Measurements from ENCODE around the gene PYM1. TPM values are rescaled to one million over a fixed set of nuclear protein-coding genes. Genes with fewer than 3 reads are reported as not detected.

PYM1 gene
- total and polyA plus RNA-seq, 10 donors = 26.7 to 54.0 (median 37.8) TPM

GRCh38 chr12:55972911-55973598 is 45.4 kb upstream of the PYM1 start:
- H3K4me1 ChIP-seq = peaks cover 24 to 67% (median 52%) of the 10 kb centered on the region in 6 donors
- H3K27me3 ChIP-seq (replicated peaks in 1 of 7) = no peaks in the 10 kb centered on the region
- WGBS, 5 donors = 0 to 2% (median 1%) methylated on average over 18 of the region's 18 CpGs
- no peaks in the 10 kb centered on the region for H3K9me3 ChIP-seq
- intact Hi-C loops (cut with DNase I; ENCODE audit: low total_unique reads) = no loop called here
- H3K36me3 ChIP-seq = peaks cover 0 to 54% (median 2%) of the 10 kb centered on the region in 6 donors
- DNase-seq = no peak
- peak overlapping the region; percentile 42 to 94 (median 66) for H3K4me3 ChIP-seq
- TF ChIP-seq CTCF (IDR thresholded peaks at IDR 0.05 in 8 of 11, conservative IDR thresholded peaks at IDR 0.05 in 3 of 11) = no peak
- TF ChIP-seq POLR2AphosphoS5 (IDR thresholded peaks at IDR 0.05) = peak in 1 of 3 donors; percentile 89
- peak in 1 of 3 donors; percentile 86 for TF ChIP-seq POLR2A (IDR thresholded peaks at IDR 0.05)
- peak overlapping the region; percentile 71 to 97 (median 94) for H3K27ac ChIP-seq

- Histone ChIP-seq H3K4me3 (peak overlapping the region in 7 of 8 donors; percentile 42 to 94 (median 75)), H3K27me3 (replicated peaks in 1 of 7) (no peaks in the 10 kb centered on the region), H3K4me1 (peaks cover 25 to 67% (median 53%) of the 10 kb centered on the region in 6 donors), H3K9me3 (no peaks in the 10 kb centered on the region), H3K36me3 (peaks cover 0 to 54% (median 2%) of the 10 kb centered on the region in 6 donors), H3K27ac (peak overlapping the region; percentile 71 to 97 (median 94))
- DNase-seq = no peak
- intact Hi-C loops (cut with DNase I; ENCODE audit: low total_unique reads) = no loop called here
- no peak for TF ChIP-seq POLR2A (IDR thresholded peaks at IDR 0.05)
- no peak for TF ChIP-seq POLR2AphosphoS5 (IDR thresholded peaks at IDR 0.05)
- no peak for TF ChIP-seq CTCF (IDR thresholded peaks at IDR 0.05 in 8 of 11, conservative IDR thresholded peaks at IDR 0.05 in 3 of 11)
- WGBS, 5 donors = 18 to 45% (median 33%) methylated on average over 1 of the region's 1 CpG
These were observed 44.8 kb upstream of the PYM1 start for GRCh38 chr12:55972456-55972855.

- no peaks in the 10 kb centered on the region for H3K9me3 ChIP-seq
- 70 to 82% (median 78%) methylated on average over 3 of the region's 3 CpGs for WGBS, 5 donors
- TF ChIP-seq CTCF (IDR thresholded peaks at IDR 0.05 in 8 of 11, conservative IDR thresholded peaks at IDR 0.05 in 3 of 11) (no peak), POLR2A (IDR thresholded peaks at IDR 0.05) (no peak), POLR2AphosphoS5 (IDR thresholded peaks at IDR 0.05) (no peak)
- peak overlapping the region in 7 of 8 donors; percentile 89 to 97 (median 94) for H3K27ac ChIP-seq
- DNase-seq = no peak
- H3K27me3 ChIP-seq (replicated peaks in 1 of 7) = no peaks in the 10 kb centered on the region
- intact Hi-C loops (cut with DNase I; ENCODE audit: low total_unique reads) = no loop called here
- no peak overlapping the region for H3K4me3 ChIP-seq
- peaks cover 0 to 51% (median 2%) of the 10 kb centered on the region in 6 donors for H3K36me3 ChIP-seq
- peaks cover 29 to 67% (median 53%) of the 10 kb centered on the region in 6 donors for H3K4me1 ChIP-seq
These were observed 44.3 kb upstream of the PYM1 start for GRCh38 chr12:55972042-55972441.

- 78 to 92% (median 82%) methylated on average over 7 of the region's 7 CpGs for WGBS, 5 donors
- intact Hi-C loops (cut with DNase I; ENCODE audit: low total_unique reads) = no loop called here
- no peaks in the 10 kb centered on the region for H3K27me3 ChIP-seq (replicated peaks in 1 of 7)
- peaks cover 0 to 38% (median 2%) of the 10 kb centered on the region in 6 donors for H3K36me3 ChIP-seq
- no peak for DNase-seq
- H3K27ac ChIP-seq = no peak overlapping the region
- H3K9me3 ChIP-seq = no peaks in the 10 kb centered on the region
- no peak overlapping the region for H3K4me3 ChIP-seq
- H3K4me1 ChIP-seq = peaks cover 24 to 65% (median 49%) of the 10 kb centered on the region in 6 donors
- TF ChIP-seq CTCF (IDR thresholded peaks at IDR 0.05 in 8 of 11, conservative IDR thresholded peaks at IDR 0.05 in 3 of 11) (no peak), POLR2A (IDR thresholded peaks at IDR 0.05) (no peak), POLR2AphosphoS5 (IDR thresholded peaks at IDR 0.05) (no peak)
These were observed 43.1 kb upstream of the PYM1 start for GRCh38 chr12:55970775-55971174.
